ENCODE results near the gene RIMS4. TPM values are rescaled to one million over a fixed set of nuclear protein-coding genes. Genes with fewer than 3 reads are reported as not detected.
A peak's percentile ranks its signal among the peaks of the same experiment; 100 is the strongest.

The RIMS4 gene
- total and polyA plus RNA-seq, 12 donors = 0.04 to 0.42 (median 0.13) TPM; not detected in 5

- peak in 6 of 8 donors; percentile 26 to 83 (median 69) for ATAC-seq
- intact Hi-C loops (cut with DNase I) = no loop called here
Observed at GRCh38 chr20:44761423-44761822, 48.9 kb downstream of the RIMS4 start.

GRCh38 chr20:44759595-44759994, 50.8 kb downstream of the RIMS4 start:
- H3K27me3 ChIP-seq = peaks cover 0 to 6% (median 0%) of the 10 kb centered on the region in 7 donors
- ATAC-seq (no peak), DNase-seq (no peak)
- WGBS, 2 donors = 93 to 96% methylated on average over 1 of the region's 1 CpG
- no peaks in the 10 kb centered on the region for H3K9me3 ChIP-seq
- no peak overlapping the region for H3K4me3 ChIP-seq
- H3K36me3 ChIP-seq = no peaks in the 10 kb centered on the region
- H3K4me1 ChIP-seq = peaks cover 3 to 26% (median 12%) of the 10 kb centered on the region in 9 donors
- H3K27ac ChIP-seq = no peak overlapping the region
- intact Hi-C loops (cut with DNase I) = no loop called here
- TF ChIP-seq CTCF (IDR thresholded peaks at IDR 0.05) = no peak

More at GRCh38 chr20:44761423-44761822, 48.9 kb downstream of the RIMS4 start:
- peaks cover 0 to 3% (median 0%) of the 10 kb centered on the region in 7 donors for H3K27me3 ChIP-seq
- H3K9me3 ChIP-seq = no peaks in the 10 kb centered on the region
- 42 to 43% methylated on average over 3 of the region's 3 CpGs for WGBS, 2 donors
- no peak for TF ChIP-seq CTCF (IDR thresholded peaks at IDR 0.05)
- no peaks in the 10 kb centered on the region for H3K36me3 ChIP-seq
- H3K27ac ChIP-seq = peak overlapping the region in 9 of 10 donors; percentile 34 to 94 (median 84)
- peaks cover 3 to 26% (median 12%) of the 10 kb centered on the region in 9 donors for H3K4me1 ChIP-seq
- no peak for DNase-seq
- no peak overlapping the region for H3K4me3 ChIP-seq

GRCh38 chr20:44758247-44759101, 51.9 kb downstream of the RIMS4 start:
- DNase-seq (no peak), ATAC-seq (no peak)
- Histone ChIP-seq H3K36me3 (no peaks in the 10 kb centered on the region), H3K4me3 (no peak overlapping the region), H3K27me3 (peaks cover 0 to 8% (median 0%) of the 10 kb centered on the region in 7 donors), H3K27ac (no peak overlapping the region), H3K9me3 (no peaks in the 10 kb centered on the region), H3K4me1 (peaks cover 3 to 26% (median 12%) of the 10 kb centered on the region in 9 donors)
- WGBS, 2 donors = 72 to 74% methylated on average over 10 of the region's 10 CpGs
- no peak for TF ChIP-seq CTCF (IDR thresholded peaks at IDR 0.05)
- intact Hi-C loops (cut with DNase I) = no loop called here

- peaks cover 0 to 21% (median under 1%) of the 10 kb centered on the region in 7 donors for H3K27me3 ChIP-seq
- WGBS, 2 donors = 84 to 95% methylated on average over 5 of the region's 5 CpGs
Observed at GRCh38 chr20:44756956-44757355, 53.4 kb downstream of the RIMS4 start.

More at GRCh38 chr20:44756956-44757355, 53.4 kb downstream of the RIMS4 start:
- no peaks in the 10 kb centered on the region for H3K9me3 ChIP-seq
- H3K4me3 ChIP-seq = no peak overlapping the region
- no peak for ATAC-seq
- no peaks in the 10 kb centered on the region for H3K36me3 ChIP-seq
- intact Hi-C loops (cut with DNase I) = no loop called here
- no peak for DNase-seq
- TF ChIP-seq CTCF (IDR thresholded peaks at IDR 0.05) = no peak
- no peak overlapping the region for H3K27ac ChIP-seq
- peaks cover 0 to 11% (median 5%) of the 10 kb centered on the region in 9 donors for H3K4me1 ChIP-seq
